ENCODE results near the gene ZCCHC13.
"Not testable (repeated sequence)": the region's sequence is repeated elsewhere in the genome, so short reads cannot be mapped to it uniquely, and the experiment has no call there.

ZCCHC13 gene

DNA sequence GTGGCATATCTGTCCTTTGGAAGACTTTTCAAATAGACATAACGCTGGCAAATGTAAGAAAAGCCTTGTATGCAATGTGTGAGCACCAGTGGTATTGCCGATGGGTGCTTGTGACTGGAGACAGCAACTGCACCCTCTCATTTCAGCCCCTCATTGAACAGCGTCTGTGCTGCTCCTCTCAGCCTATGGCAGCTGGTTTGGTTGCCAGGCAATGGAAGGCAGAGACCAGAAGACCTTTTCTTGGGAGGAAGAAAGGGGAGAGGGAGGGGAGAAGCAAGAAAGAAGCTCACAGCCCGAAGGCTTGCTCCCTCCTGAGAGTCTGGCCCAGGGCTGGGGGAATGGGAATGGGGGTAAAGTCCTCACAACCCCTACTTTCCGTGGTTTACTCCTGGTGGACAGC, 20.2 kb downstream of the ZCCHC13 start:
- no peak for DNase-seq

DNA sequence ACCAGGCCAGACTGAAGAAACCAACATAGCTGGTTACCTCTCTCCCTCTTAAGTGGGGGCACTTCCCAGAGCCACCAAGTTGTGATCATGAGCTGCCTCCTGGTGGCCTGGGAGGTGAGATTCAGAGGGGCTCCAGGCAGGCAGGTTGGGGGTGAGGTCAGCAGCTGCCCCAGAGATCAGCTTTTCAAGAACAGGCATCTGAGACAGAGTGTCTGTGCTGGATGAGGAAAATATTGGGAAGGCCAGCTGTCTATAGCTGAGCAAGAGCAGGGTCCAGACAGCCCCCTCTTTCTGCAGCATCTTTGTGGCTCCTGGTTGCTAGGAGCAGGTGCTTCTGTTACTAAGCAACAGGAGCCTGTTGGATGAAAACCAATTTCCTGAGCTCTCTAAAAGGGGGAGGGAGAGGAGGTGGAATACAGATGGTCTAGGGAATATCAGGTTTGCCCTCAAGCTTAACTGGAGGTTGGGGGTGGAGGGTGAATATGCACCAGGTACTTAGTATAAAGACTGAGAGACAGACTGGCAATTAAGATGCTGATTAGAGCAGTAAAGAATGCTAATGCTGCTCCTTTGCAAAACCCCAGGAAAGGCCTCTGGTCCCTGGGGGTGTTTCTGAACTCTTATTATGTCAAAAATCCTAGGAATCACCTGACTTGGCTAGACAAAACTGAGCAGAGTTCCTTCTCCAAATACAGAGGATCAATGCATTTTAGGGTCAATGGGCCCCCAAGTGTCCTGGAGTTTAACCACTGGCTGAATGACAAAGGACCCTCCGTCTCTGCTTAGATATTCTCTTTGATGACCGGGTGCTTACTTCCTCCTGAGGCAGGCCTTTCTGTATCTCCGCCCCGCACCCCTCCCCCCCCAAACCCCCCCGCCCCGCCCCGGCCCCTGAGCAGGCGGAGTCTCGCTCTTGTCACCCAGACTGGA, 21.4 kb downstream of the ZCCHC13 start:
- no peak for DNase-seq

DNA sequence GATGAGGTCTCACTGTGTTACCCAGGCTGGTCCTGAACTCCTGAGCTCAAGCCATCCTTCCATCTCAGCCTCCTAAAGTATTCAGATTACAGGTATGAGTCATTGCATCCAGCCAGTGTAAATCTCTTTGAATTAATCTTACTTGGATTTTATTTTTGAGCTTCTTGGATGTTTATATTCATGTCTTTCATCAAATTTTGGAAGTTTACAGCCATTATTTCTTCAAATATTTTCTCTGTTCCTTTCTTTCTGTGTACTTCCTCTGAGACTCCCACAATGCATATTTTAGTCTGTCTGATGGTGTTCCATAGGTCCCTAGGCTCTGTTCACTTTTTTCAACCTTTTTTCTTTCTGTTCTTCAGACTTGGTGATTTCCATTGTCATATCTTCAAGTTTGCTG, 34.9 kb downstream of the ZCCHC13 start:
- no peak for DNase-seq

DNA sequence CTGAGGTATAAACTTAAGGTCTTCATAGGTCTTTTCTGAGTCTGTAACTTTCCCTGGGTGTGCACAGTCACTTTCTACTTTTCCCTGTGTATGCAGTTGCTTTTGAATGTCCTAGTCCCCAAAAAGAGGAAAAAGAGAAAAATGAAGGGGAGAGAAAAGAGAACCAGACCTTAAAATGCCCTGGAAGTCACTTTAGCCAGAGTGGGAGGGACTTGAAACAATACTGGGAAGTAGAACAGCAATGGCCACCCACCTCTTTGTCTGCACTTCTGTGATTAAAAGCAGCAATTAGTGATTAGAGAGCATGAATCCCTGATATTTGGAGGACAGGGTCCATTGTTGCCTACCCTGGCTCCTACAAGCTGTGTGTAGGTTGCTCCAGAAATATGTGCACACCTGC, 36.1 kb downstream of the ZCCHC13 start:
- DNase-seq = no peak

DNA sequence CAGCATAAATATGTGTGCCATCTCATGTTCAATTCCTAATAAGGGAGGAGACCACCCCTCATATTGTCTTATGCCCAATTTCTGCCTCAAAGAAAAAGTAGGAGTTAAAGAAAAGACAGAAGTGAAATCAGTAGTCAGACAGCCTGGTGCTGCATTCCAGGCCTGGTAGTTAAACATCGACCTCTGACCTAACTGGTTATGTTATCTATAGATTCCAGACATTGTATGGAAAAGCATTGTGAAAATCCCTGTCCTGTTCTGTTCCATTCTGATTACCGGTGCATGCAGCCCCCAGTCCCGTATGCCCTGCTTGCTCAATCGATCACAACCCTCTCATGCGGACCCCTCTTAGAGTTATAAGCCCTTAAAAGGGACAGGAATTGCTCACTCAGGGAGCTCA, 38.2 kb downstream of the ZCCHC13 start:
- not testable (repeated sequence) for DNase-seq

DNA sequence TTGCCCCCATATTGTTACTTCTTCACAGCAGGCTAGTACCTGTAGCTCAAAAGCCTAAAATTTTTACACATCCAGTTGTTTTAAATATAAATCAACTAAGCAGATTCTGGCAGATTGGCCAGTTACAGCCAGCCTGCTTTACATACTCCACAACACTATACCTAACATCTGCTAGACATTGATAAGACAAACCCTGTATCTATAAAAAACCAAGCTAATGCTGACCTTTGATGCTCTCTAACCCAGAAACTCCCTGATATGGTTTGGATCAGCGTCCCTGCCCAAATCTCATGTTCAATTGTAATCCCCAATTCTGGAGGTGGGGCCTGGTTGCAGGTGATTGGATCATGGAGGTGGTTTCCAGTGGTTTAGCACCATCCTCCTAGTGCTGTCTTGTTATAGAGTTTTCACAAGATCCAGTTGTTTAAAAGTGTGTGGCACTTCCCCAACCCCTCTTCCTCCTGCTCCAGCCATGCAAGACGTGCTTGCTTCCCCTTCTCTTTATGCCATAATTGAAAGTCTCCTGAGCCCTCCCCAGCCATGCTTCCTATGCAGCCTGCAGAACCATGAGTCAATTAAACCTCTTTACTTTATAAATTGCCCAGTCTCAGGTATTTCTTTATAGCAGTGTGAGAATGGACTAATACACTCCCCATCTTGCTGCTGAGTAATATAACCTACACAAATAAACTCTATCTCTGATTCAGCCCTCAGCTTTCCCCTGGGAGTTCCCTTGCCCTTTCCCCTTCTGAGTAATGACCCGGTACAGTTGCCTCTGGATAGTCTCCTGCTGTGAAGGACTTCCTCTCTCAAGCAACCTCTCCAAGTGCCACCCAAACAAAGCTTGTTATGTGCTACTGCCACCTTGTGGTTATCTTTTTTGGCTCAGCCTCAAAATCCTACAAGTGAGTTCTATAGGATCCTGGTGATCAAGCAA, 39.6 kb downstream of the ZCCHC13 start:
- peak; percentile 29 for DNase-seq

DNA sequence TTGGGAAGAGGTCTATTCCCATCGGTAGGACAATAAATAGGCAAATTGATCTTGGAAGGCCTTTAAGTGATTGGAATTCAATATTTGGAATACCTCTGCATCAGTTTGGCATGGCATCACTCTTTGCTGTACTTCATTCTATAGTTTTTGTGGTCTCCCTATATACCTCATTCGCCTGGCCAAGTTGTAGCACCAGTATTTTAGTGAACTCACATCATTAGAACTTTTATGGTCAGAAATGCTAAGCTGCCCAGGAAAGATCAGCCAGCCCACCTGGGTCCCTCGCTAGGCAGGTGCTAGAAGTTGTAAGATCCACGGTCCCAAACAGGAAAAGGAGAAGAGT, 40.3 kb downstream of the ZCCHC13 start:
- DNase-seq = no peak

DNA sequence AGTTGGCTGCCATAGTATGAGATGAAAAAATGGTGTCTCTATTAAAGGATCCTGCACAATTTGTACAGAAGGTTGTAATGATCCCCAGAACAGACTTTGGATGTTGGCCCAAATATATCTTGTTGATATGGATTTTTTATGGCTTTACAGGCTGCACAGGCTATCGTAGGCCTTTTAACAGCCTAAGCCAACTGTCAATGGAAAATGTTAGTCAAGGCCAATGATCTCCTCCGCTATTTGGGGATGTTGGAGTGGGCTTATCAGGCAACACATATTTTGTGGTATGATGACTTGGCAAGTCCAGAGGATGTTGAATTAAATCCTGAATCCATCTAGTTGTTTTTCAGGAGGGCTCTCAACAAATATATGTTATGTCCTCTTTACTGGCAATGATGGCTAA, 42.1 kb downstream of the ZCCHC13 start:
- DNase-seq = no peak

DNA sequence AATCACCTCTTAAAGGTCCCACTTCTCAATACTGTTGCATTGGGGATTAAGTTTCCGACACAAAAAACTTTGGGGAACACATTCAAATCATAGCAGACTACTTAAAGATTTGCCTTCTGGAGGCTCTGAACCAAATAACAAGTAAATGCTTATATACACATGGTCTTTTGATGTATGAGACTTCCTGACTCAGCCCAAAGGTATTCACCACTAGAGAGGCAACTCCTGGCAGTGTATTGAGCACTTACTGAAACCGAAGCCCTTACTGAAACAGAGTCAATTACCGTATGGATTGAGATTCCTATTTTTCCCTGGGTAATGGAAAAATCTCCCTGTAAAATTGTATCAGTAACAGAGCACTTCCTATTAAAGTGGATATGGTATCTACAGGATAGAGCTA, 45.4 kb downstream of the ZCCHC13 start:
- no peak for DNase-seq

DNA sequence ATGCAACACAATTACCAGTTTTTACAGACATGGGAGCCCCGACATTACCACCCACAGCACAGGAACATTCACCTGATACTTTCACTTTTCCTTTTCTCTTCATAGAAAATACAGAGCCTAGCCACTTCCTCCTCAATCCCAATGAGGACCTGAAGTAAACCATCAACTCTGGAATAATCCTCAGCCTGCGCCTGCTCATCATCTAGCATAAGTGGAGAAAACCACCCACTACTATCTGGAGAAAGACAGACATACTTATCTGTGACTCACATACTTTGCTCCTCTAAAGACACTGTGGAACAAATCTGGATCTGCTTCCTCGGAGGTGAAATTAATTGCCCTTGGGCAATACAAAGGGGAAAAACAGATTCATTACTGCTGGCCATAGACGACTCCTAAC, 47.8 kb downstream of the ZCCHC13 start:
- no peak for DNase-seq

DNA sequence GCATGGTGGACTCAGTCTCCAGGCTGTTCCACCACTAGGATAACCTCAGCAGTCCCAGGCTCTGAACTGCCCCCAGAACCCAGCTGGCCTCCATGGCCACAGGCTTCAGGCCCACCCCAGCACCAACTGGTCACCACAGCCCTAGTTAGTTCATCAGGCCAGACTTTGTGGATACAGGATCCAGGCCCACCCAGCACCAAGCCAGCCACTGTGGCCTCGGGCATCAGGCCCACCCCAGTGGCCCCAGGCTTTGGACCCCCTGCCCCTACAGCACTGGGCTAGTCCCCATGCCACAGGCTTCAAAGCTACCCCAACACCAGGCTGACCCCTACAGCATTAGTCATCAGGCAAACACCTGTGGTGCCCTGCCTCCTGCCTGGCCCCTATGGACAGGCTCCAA, 50.0 kb downstream of the ZCCHC13 start:
- DNase-seq = no peak
